Measurements from ENCODE around the gene GINS1.

The GINS1 gene

DNA sequence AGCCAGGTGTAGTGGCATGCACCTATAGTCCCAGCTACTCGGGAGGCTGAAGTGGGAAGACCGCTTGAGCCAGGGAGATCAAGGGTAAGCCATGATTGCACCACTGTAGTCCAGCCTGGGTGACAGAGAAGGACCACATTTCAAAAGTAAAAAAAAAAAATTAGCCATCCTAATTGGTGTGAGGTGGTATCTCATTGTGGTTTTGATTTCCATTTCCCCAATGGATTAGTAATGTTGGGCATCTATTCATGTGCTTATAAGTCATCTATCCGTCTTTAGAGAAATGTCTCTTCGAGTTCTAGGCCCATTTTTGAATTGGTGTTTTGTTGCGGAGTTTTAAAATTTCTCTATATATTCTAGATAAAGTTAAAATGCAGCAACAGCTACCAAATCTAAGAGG is 38.5 kb upstream of the GINS1 start:
- DNase-seq (ENCODE audit: insufficient read length, low spot score) (no peak), FAIRE-seq (no peak)
- TF ChIP-seq CTCF (IDR thresholded peaks at IDR 0.05; ENCODE audit: insufficient read depth, missing control alignments): no peak

DNA sequence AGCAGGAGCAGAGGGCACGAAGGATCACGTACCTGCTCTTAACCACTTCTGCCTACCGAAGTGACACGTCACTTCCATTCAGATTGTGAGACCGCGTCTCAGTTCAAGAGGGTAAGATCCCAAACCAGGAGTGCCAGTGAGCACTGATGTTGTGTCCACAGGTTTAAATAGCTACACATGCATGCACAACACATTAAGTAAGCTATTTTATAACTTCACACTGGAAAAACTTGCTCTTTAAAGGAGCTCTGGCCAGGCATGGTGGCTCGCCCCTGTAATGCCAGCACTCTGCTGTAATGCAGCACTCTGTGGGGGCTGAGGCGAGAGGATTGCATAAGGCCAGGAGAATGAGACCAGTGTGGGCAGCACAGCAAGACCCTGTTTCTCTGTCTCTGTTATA is 37.9 kb upstream of the GINS1 start:
- no peak for TF ChIP-seq CTCF (IDR thresholded peaks at IDR 0.05; ENCODE audit: insufficient read depth, missing control alignments)
- FAIRE-seq (no peak), DNase-seq (ENCODE audit: insufficient read length, low spot score) (no peak)

DNA sequence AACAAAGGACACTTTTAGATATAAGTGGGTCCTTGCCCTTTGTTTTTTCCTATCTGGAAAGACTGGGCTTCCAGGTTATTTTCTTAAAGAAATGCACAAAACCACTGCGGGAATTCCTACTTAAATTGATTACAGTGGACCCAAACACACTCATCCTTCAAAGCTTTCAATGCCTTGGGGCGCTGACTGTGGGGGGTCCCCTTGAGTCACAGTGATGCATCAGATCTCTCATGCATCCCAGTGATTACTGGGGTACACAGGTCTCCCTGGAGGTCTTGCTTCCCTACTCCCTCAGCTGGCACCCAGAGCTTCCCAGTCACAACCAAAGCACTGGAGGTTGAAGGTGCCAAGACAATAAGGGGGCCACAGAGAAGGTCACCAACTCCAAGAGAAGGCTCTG is 37.5 kb upstream of the GINS1 start:
- no peak for TF ChIP-seq CTCF (IDR thresholded peaks at IDR 0.05; ENCODE audit: insufficient read depth, missing control alignments)
- no peak for DNase-seq (ENCODE audit: insufficient read length, low spot score)
- no peak for FAIRE-seq

DNA sequence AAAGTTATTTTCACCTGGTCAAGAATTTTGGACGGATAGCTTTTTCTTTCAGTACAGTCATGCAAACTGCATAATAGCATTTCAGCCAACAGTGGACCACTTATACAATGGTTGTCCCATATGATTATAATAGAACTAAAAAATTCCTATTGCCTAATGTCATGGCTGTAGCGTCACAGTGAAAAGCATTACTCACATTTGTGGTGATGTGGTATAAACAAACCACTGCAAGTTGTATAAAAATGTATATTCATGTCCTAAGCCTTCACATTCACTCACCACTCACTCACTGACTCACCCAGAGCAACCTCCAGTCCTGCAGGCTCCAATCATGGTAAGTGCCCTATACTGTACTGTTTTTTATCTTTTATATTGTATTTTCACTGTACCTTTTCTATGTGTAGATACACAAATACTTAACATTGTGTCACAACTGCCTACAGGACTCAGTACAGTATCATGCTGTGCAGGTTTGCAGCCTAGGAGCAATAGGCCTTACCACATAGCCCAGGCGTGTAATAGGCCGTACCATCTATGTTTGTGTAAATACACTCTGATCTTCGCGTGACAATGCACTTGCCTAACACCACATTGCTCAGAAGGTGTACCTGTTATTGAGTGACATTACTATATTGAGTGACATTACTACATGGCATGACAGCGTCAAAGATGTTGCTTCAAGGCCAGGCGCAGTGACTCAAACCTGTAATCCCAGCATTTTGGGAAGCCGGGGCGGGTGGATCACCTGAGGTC is 34.7 kb upstream of the GINS1 start:
- TF ChIP-seq CTCF (IDR thresholded peaks at IDR 0.05; ENCODE audit: insufficient read depth, missing control alignments): no peak
- no peak for FAIRE-seq
- DNase-seq (ENCODE audit: insufficient read length, low spot score): no peak

GRCh38 chr20:25374842-25375241 is 32.6 kb upstream of the GINS1 start:
- no peak for FAIRE-seq
- TF ChIP-seq CTCF (IDR thresholded peaks at IDR 0.05; ENCODE audit: insufficient read depth, missing control alignments): no peak

DNA sequence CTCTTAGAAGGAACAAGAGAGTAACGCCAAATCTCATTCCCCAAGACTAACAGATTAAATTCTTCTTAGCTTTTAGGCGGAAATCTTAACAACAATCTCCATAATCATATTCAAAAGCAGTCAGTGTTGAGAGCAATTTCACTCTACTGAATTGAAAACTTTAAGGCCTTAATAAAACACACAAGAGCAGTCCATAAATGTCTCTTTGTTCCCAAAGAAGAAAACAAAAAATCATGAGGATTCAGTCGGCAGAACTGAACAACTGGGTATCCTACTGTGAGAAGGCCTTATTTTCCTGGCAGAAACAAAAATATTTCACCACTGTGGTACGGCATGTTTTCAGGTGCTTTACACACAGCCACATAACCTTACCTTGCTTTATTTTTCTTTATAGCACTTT is 31.2 kb upstream of the GINS1 start:
- DNase-seq (ENCODE audit: insufficient read length, low spot score): no peak
- TF ChIP-seq CTCF (IDR thresholded peaks at IDR 0.05; ENCODE audit: insufficient read depth, missing control alignments): no peak

More at GRCh38 chr20:25374842-25375241, 32.6 kb upstream of the GINS1 start:
- DNase-seq (ENCODE audit: insufficient read length, low spot score): no peak

DNA sequence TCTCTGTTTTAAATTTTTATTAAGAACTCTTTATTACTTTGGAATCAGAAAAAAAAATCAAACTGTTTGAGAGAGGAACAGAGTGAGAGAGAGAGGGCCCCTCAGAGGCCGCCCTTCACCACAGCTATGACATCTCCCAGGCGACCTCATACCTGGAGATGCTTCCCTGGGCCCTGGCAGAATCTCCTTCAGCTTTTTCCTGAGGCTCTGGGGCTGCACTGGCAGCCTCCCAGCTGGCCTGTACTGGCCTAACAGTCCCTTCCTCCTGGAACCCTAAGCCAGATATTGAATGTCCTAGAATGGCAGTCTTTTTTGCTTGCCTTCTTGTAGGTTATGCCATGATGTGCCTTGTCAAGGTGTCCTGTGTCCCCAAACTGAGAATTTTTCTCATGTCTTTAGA is 30.6 kb upstream of the GINS1 start:
- TF ChIP-seq CTCF (IDR thresholded peaks at IDR 0.05; ENCODE audit: insufficient read depth, missing control alignments): no peak
- FAIRE-seq: no peak
- DNase-seq (ENCODE audit: insufficient read length, low spot score): no peak

More for the DNA sequence above, 31.2 kb upstream of the GINS1 start:
- FAIRE-seq: no peak

Data from D721Med (cell line).